ENCODE results near the gene TIMMDC1. TPM values are rescaled to one million over a fixed set of nuclear protein-coding genes. Genes with fewer than 3 reads are reported as not detected.

The TIMMDC1 gene
- total and polyA plus RNA-seq, 2 of the 13 experiments (the other 11 are each of a cell fraction or from before 2014, with no cell fraction given) = 50.0 to 77.8 TPM

DNA sequence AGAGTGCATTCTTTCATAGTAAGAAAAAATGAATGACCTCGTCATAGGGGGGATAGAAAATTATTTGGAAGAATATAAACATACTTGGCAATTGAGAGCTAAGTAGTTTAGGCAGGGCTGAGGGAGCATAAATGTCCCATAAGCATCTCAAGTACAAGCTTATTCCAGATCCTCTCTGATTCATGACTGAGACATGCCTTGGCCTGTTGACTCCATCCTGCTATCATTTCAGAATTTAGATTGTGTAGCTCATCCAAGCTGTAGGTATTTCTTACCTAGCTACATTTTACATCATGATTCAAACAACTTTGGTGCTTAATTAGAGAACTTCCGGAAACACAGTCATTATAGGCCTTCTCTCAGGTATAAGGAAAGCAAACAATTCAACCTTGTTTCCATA lies 17.3 kb upstream of the TIMMDC1 start:
- no peak for FAIRE-seq
- ATAC-seq = no peak
- no peak overlapping the region for H3K27ac ChIP-seq (ENCODE audit: extremely low read length, insufficient read depth, low read length)
- H3K79me2 ChIP-seq (ENCODE audit: insufficient read depth, low read length) = no peaks in the 10 kb centered on the region
- no peaks in the 10 kb centered on the region for H3K9me3 ChIP-seq (ENCODE audit: low read length)
- no peaks in the 10 kb centered on the region for H4K20me1 ChIP-seq (ENCODE audit: insufficient read depth, low read length)
- no peak overlapping the region for H3K4me2 ChIP-seq (ENCODE audit: low read depth, low read length)
- H3K36me3 ChIP-seq (replicated peaks in 1 of 2; ENCODE audit: control insufficient read depth in 1 of 2, insufficient read depth in 2 of 2, low read length in 2 of 2) = peaks cover 12 to 48% of the 10 kb centered on the region in 2 experiments; a peak in 4 of 5 replicates
- no peak overlapping the region for H3K9ac ChIP-seq (ENCODE audit: insufficient read depth, low read depth, low read length)
- in situ Hi-C loops (cut with HindIII; ENCODE audit: extremely low pct_ligation_motif_present, low pct_unique_long_range_greater_than_20kb) (no loop called here), intact Hi-C loops (cut with micrococcal nuclease; ENCODE audit: unreplicated experiment) (no loop called here)
- DNase-seq (ENCODE audit: low spot score) = no peak
- WGBS (ENCODE audit: low lambda C conversion rate) = 98% methylated on average over 2 of the region's 2 CpGs
- no peak overlapping the region for H3K4me3 ChIP-seq (replicated peaks in 1 of 3; ENCODE audit: insufficient read depth in 1 of 3, low read depth in 2 of 3, low read length in 3 of 3)
- no peaks in the 10 kb centered on the region for H3K27me3 ChIP-seq (ENCODE audit: control insufficient read depth in 1 of 2, insufficient read depth in 2 of 2, low read length in 2 of 2)
- BruUV-seq (replicated peaks) = no TSS peak
- H2AFZ ChIP-seq (ENCODE audit: low read length) = no peak overlapping the region
- no peaks in the 10 kb centered on the region for H3K4me1 ChIP-seq (ENCODE audit: insufficient read depth, low read length)
- POLR2A ChIA-PET = no interaction called here
- CTCF ChIA-PET (ENCODE audit: low intra/inter-chr PET ratio, low total read pairs) = no interaction called here
- TF ChIP-seq NFKB2 (CRISPR knock-in tag; IDR thresholded peaks at IDR 0.05; ENCODE audit: borderline replicate concordance) = no peak
- TF ChIP-seq, protein P1, sequence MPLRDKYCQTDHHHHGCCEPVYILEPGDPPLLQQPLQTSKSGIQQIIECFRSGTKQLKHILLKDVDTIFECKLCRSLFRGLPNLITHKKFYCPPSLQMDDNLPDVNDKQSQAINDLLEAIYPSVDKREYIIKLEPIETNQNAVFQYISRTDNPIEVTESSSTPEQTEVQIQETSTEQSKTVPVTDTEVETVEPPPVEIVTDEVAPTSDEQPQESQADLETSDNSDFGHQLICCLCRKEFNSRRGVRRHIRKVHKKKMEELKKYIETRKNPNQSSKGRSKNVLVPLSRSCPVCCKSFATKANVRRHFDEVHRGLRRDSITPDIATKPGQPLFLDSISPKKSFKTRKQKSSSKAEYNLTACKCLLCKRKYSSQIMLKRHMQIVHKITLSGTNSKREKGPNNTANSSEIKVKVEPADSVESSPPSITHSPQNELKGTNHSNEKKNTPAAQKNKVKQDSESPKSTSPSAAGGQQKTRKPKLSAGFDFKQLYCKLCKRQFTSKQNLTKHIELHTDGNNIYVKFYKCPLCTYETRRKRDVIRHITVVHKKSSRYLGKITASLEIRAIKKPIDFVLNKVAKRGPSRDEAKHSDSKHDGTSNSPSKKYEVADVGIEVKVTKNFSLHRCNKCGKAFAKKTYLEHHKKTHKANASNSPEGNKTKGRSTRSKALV (CRISPR knock-in tag; IDR thresholded peaks at IDR 0.05) = no peak
- TF ChIP-seq ZNF496 (CRISPR knock-in tag; IDR thresholded peaks at IDR 0.05; ENCODE audit: insufficient replicate concordance) = no peak
- TF ChIP-seq, protein P2, sequence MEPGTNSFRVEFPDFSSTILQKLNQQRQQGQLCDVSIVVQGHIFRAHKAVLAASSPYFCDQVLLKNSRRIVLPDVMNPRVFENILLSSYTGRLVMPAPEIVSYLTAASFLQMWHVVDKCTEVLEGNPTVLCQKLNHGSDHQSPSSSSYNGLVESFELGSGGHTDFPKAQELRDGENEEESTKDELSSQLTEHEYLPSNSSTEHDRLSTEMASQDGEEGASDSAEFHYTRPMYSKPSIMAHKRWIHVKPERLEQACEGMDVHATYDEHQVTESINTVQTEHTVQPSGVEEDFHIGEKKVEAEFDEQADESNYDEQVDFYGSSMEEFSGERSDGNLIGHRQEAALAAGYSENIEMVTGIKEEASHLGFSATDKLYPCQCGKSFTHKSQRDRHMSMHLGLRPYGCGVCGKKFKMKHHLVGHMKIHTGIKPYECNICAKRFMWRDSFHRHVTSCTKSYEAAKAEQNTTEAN (CRISPR knock-in tag; conservative IDR thresholded peaks at IDR 0.05) = no peak
- TF ChIP-seq NFE2L2 (IDR thresholded peaks at IDR 0.05; ENCODE audit: low read length) = no peak

DNA sequence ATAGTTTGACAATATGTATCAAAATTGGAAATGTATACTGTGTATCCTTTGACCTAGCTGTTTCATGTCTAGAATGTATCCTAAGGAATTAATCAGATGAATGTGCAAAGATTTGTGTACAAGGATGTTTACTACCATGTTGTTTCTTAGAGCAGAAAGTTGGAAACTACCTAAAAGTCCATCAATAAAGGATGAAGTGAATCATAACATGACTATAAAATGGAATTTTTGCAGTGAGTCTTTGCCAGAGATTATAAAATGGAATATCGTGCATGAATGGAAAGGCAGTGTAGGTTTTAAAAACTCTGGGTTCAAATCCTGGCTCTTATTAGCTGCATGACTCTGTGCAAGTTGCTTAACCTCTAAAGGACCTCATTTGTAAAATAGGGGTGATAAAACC lies 15.2 kb upstream of the TIMMDC1 start:
- Histone ChIP-seq H2AFZ (ENCODE audit: low read length) (no peak overlapping the region), H3K4me3 (replicated peaks in 1 of 3; ENCODE audit: insufficient read depth in 1 of 3, low read depth in 2 of 3, low read length in 3 of 3) (no peak overlapping the region), H3K9ac (ENCODE audit: insufficient read depth, low read depth, low read length) (no peak overlapping the region), H3K27me3 (ENCODE audit: control insufficient read depth in 1 of 2, insufficient read depth in 2 of 2, low read length in 2 of 2) (no peaks in the 10 kb centered on the region), H3K79me2 (ENCODE audit: insufficient read depth, low read length) (no peaks in the 10 kb centered on the region), H4K20me1 (ENCODE audit: insufficient read depth, low read length) (no peaks in the 10 kb centered on the region), H3K4me1 (ENCODE audit: insufficient read depth, low read length) (no peaks in the 10 kb centered on the region), H3K4me2 (ENCODE audit: low read depth, low read length) (no peak overlapping the region), H3K27ac (ENCODE audit: extremely low read length, insufficient read depth, low read length) (no peak overlapping the region), H3K9me3 (ENCODE audit: low read length) (no peaks in the 10 kb centered on the region), H3K36me3 (replicated peaks in 1 of 2; ENCODE audit: control insufficient read depth in 1 of 2, insufficient read depth in 2 of 2, low read length in 2 of 2) (peaks cover 8 to 44% of the 10 kb centered on the region in 2 experiments)
- POLR2A ChIA-PET = no interaction called here
- intact Hi-C loops (cut with micrococcal nuclease; ENCODE audit: unreplicated experiment) = no loop called here
- no peak for FAIRE-seq
- no TSS peak for BruUV-seq (replicated peaks)
- in situ Hi-C loops (cut with HindIII; ENCODE audit: extremely low pct_ligation_motif_present, low pct_unique_long_range_greater_than_20kb) = no loop called here
- CTCF ChIA-PET (ENCODE audit: low intra/inter-chr PET ratio, low total read pairs) = no interaction called here
- no peak for DNase-seq (ENCODE audit: low spot score)
- WGBS (ENCODE audit: low lambda C conversion rate) = 96% methylated on average over 1 of the region's 1 CpG
- no peak for ATAC-seq
- TF ChIP-seq, protein P3, sequence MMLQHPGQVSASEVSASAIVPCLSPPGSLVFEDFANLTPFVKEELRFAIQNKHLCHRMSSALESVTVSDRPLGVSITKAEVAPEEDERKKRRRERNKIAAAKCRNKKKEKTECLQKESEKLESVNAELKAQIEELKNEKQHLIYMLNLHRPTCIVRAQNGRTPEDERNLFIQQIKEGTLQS (CRISPR knock-in tag; IDR thresholded peaks at IDR 0.05) = no peak
- TF ChIP-seq, protein P4, sequence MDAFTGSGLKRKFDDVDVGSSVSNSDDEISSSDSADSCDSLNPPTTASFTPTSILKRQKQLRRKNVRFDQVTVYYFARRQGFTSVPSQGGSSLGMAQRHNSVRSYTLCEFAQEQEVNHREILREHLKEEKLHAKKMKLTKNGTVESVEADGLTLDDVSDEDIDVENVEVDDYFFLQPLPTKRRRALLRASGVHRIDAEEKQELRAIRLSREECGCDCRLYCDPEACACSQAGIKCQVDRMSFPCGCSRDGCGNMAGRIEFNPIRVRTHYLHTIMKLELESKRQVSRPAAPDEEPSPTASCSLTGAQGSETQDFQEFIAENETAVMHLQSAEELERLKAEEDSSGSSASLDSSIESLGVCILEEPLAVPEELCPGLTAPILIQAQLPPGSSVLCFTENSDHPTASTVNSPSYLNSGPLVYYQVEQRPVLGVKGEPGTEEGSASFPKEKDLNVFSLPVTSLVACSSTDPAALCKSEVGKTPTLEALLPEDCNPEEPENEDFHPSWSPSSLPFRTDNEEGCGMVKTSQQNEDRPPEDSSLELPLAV (CRISPR knock-in tag; conservative IDR thresholded peaks at IDR 0.05; ENCODE audit: low read depth) = no peak
- TF ChIP-seq, protein P5, sequence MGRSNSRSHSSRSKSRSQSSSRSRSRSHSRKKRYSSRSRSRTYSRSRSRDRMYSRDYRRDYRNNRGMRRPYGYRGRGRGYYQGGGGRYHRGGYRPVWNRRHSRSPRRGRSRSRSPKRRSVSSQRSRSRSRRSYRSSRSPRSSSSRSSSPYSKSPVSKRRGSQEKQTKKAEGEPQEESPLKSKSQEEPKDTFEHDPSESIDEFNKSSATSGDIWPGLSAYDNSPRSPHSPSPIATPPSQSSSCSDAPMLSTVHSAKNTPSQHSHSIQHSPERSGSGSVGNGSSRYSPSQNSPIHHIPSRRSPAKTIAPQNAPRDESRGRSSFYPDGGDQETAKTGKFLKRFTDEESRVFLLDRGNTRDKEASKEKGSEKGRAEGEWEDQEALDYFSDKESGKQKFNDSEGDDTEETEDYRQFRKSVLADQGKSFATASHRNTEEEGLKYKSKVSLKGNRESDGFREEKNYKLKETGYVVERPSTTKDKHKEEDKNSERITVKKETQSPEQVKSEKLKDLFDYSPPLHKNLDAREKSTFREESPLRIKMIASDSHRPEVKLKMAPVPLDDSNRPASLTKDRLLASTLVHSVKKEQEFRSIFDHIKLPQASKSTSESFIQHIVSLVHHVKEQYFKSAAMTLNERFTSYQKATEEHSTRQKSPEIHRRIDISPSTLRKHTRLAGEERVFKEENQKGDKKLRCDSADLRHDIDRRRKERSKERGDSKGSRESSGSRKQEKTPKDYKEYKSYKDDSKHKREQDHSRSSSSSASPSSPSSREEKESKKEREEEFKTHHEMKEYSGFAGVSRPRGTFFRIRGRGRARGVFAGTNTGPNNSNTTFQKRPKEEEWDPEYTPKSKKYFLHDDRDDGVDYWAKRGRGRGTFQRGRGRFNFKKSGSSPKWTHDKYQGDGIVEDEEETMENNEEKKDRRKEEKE (IDR thresholded peaks at IDR 0.05) = no peak

All from HepG2 (cell line).